ENCODE results near the gene VPS51.

VPS51 gene

DNA sequence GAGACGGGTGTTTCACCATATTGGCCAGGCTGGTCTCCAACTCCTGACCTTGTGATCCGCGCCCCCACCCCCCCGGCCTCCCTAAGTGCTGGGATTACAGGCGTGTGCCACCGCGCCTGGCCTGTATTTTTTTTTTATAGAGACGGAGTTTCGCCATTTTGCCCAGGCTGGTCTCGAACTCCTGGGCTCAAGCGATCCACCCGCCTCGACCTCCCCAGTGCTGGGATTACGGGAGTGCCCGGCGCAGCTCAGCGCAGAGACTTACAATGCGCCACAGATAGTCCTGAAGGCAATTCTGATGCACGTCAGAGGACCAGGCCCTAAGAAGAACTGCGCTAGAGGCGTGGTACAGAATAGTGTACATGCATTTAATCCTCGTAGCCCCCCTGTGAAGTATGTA is 587 bp upstream of the VPS51 start:
- no peak overlapping the region for H3K27ac ChIP-seq (ENCODE audit: low read depth, low read length, poor library complexity, severe bottlenecking)
- H2AFZ ChIP-seq (ENCODE audit: low read length): peak overlapping the region; percentile 26; the same call in 1 of the 2 replicates
- peaks cover 33% of the 10 kb centered on the region for H3K4me1 ChIP-seq (ENCODE audit: insufficient read depth, low read length, severe bottlenecking)
- H3K4me2 ChIP-seq (ENCODE audit: low read length): peak overlapping the region; percentile 78
- peaks cover 5% of the 10 kb centered on the region; the same call in 1 of the 2 replicates for H3K36me3 ChIP-seq (ENCODE audit: insufficient read depth, low read length)
- H3K79me2 ChIP-seq (ENCODE audit: insufficient read depth, low read length): peaks cover 5% of the 10 kb centered on the region; the same call in 1 of the 2 replicates
- H3K9me2 ChIP-seq (ENCODE audit: low read depth, low read length): no peaks in the 10 kb centered on the region
- TF ChIP-seq EZH2 (IDR thresholded peaks at IDR 0.05; ENCODE audit: borderline replicate concordance, low read length): no peak
- TF ChIP-seq, protein P1, sequence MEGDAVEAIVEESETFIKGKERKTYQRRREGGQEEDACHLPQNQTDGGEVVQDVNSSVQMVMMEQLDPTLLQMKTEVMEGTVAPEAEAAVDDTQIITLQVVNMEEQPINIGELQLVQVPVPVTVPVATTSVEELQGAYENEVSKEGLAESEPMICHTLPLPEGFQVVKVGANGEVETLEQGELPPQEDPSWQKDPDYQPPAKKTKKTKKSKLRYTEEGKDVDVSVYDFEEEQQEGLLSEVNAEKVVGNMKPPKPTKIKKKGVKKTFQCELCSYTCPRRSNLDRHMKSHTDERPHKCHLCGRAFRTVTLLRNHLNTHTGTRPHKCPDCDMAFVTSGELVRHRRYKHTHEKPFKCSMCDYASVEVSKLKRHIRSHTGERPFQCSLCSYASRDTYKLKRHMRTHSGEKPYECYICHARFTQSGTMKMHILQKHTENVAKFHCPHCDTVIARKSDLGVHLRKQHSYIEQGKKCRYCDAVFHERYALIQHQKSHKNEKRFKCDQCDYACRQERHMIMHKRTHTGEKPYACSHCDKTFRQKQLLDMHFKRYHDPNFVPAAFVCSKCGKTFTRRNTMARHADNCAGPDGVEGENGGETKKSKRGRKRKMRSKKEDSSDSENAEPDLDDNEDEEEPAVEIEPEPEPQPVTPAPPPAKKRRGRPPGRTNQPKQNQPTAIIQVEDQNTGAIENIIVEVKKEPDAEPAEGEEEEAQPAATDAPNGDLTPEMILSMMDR (IDR thresholded peaks at IDR 0.05; ENCODE audit: low read length): no peak
- H3F3A ChIP-seq (ENCODE audit: insufficient read depth, low read length): no peaks in the 10 kb centered on the region
- H4K20me1 ChIP-seq (ENCODE audit: insufficient read depth, low read length): no peaks in the 10 kb centered on the region
- peak overlapping the region; percentile 74 for H3K4me3 ChIP-seq (ENCODE audit: low read depth, low read length, poor library complexity, severe bottlenecking)
- H3K27me3 ChIP-seq (ENCODE audit: insufficient read depth, low read length): no peaks in the 10 kb centered on the region
- no peak overlapping the region; the same call in 1 of the 2 replicates for H3K9ac ChIP-seq (ENCODE audit: low read length)
- no peaks in the 10 kb centered on the region for H3K9me3 ChIP-seq (ENCODE audit: low read length)

- TF ChIP-seq, protein P1 (IDR thresholded peaks at IDR 0.05; ENCODE audit: low read length): no peak
- Histone ChIP-seq H3K9me3 (ENCODE audit: low read length) (no peaks in the 10 kb centered on the region), H3K27me3 (ENCODE audit: insufficient read depth, low read length) (no peaks in the 10 kb centered on the region), H3K79me2 (ENCODE audit: insufficient read depth, low read length) (peaks cover 5% of the 10 kb centered on the region; the same call in 1 of the 2 replicates), H3K9ac (ENCODE audit: low read length) (peak overlapping the region; percentile 76), H4K20me1 (ENCODE audit: insufficient read depth, low read length) (no peaks in the 10 kb centered on the region), H3K36me3 (ENCODE audit: insufficient read depth, low read length) (peaks cover 5% of the 10 kb centered on the region; the same call in 1 of the 2 replicates), H3K4me1 (ENCODE audit: insufficient read depth, low read length, severe bottlenecking) (peaks cover 23% of the 10 kb centered on the region), H3K4me2 (ENCODE audit: low read length) (peak overlapping the region; percentile 78), H3K4me3 (ENCODE audit: low read depth, low read length, poor library complexity, severe bottlenecking) (peak overlapping the region; percentile 74), H2AFZ (ENCODE audit: low read length) (no peak overlapping the region), H3K9me2 (ENCODE audit: low read depth, low read length) (no peaks in the 10 kb centered on the region), H3K27ac (ENCODE audit: low read depth, low read length, poor library complexity, severe bottlenecking) (peak overlapping the region; percentile 12), H3F3A (ENCODE audit: insufficient read depth, low read length) (no peaks in the 10 kb centered on the region)
These were observed 912 bp downstream of the VPS51 start for GRCh38 chr11:65096926-65097325.

GRCh38 chr11:65100674-65101350 is 4.8 kb downstream of the VPS51 start:
- H3K27me3 ChIP-seq (ENCODE audit: insufficient read depth, low read length): no peaks in the 10 kb centered on the region
- H3K4me3 ChIP-seq (ENCODE audit: low read depth, low read length, poor library complexity, severe bottlenecking): no peak overlapping the region
- peaks cover 18% of the 10 kb centered on the region; the same call in 1 of the 2 replicates for H3K36me3 ChIP-seq (ENCODE audit: insufficient read depth, low read length)
- no peaks in the 10 kb centered on the region for H3K9me2 ChIP-seq (ENCODE audit: low read depth, low read length)
- H3K9me3 ChIP-seq (ENCODE audit: low read length): no peaks in the 10 kb centered on the region
- peaks cover 5% of the 10 kb centered on the region; the same call in 1 of the 2 replicates for H3K79me2 ChIP-seq (ENCODE audit: insufficient read depth, low read length)
- no peaks in the 10 kb centered on the region for H3F3A ChIP-seq (ENCODE audit: insufficient read depth, low read length)
- H3K4me2 ChIP-seq (ENCODE audit: low read length): no peak overlapping the region
- no peak overlapping the region for H2AFZ ChIP-seq (ENCODE audit: low read length)
- no peak for TF ChIP-seq EZH2 (IDR thresholded peaks at IDR 0.05; ENCODE audit: borderline replicate concordance, low read length)
- TF ChIP-seq, protein P1 (IDR thresholded peaks at IDR 0.05; ENCODE audit: low read length): 0 out of 2 replicates have a peak, but pooled peaks have one; percentile 11
- H4K20me1 ChIP-seq (ENCODE audit: insufficient read depth, low read length): no peaks in the 10 kb centered on the region
- peaks cover 9% of the 10 kb centered on the region for H3K4me1 ChIP-seq (ENCODE audit: insufficient read depth, low read length, severe bottlenecking)
- H3K9ac ChIP-seq (ENCODE audit: low read length): no peak overlapping the region
- H3K27ac ChIP-seq (ENCODE audit: low read depth, low read length, poor library complexity, severe bottlenecking): no peak overlapping the region
